H1 (cell line): Measurements from ENCODE around the gene CABP4. TPM values are rescaled to one million over a fixed set of nuclear protein-coding genes. Genes with fewer than 3 reads are reported as not detected.

ENCODE experiments used
- CTCF ChIA-PET: fragments of 300-600 bp; sonication (Branson Sonifier 250); formaldehyde crosslinking; loops from one replicate; lab custom pipeline; 2021; ENCODE audit not compliant: partially characterized antibody; lab: Charles Lee
- POLR2A ChIA-PET: fragments of 300-600 bp; sonication (Branson Sonifier 250); formaldehyde crosslinking; loops from one replicate; lab custom pipeline; 2021; ENCODE audit warnings: inconsistent platforms; ENCODE audit not compliant: partially characterized antibody; lab: Charles Lee
- DNase-seq, 2 experiments: peaks; one replicate each; pipeline versions ENCODE4 v3.0.0 to v3.0.0-alpha.2; 2010 to 2022; ENCODE audit warnings: low spot score in 2 of 2, low read depth in 1 of 2, mixed read lengths in 1 of 2
- FAIRE-seq: peaks from 2 replicates; lab custom pipeline; 2011; peaks lifted over from hg19 to GRCh38; lab: Jason Lieb, UNC
- H2AFZ ChIP-seq: 2 replicates; pipeline ENCODE4 v1.8.1; 2012; ENCODE audit warnings: low read length, inconsistent platforms
- H2AK5ac ChIP-seq: 2 replicates; pipeline ENCODE4 v1.6.1; 2013; ENCODE audit warnings: low read depth, low read length
- H2BK120ac ChIP-seq: replicated peaks from 2 replicates; pipeline ENCODE3; 2013; ENCODE audit warnings: low read depth, low read length, inconsistent platforms
- H2BK12ac ChIP-seq: 2 replicates; pipeline ENCODE4 v1.6.1; 2013; ENCODE audit warnings: low read depth, low read length
- H2BK15ac ChIP-seq: 2 replicates; pipeline ENCODE4 v1.6.1; 2013; ENCODE audit warnings: low read length
- H2BK20ac ChIP-seq: 2 replicates; pipeline ENCODE4 v1.6.1; 2013; ENCODE audit warnings: low read length
- H2BK5ac ChIP-seq: 2 replicates; pipeline ENCODE4 v1.6.1; 2013; ENCODE audit warnings: low read depth, low read length
- H3K14ac ChIP-seq: 2 replicates; pipeline ENCODE4 v1.6.1; 2013; ENCODE audit warnings: inconsistent platforms; ENCODE audit not compliant: insufficient read length
- H3K18ac ChIP-seq: 2 replicates; pipeline ENCODE4 v1.6.1; 2013; ENCODE audit warnings: low read length; ENCODE audit errors: extremely low read depth
- H3K23ac ChIP-seq: 2 replicates; pipeline ENCODE4 v1.6.1; 2013; ENCODE audit warnings: inconsistent platforms; ENCODE audit not compliant: insufficient read length
- H3K23me2 ChIP-seq: 2 replicates; pipeline ENCODE4 v1.6.1; 2013; ENCODE audit warnings: low read depth, low read length
- H3K27ac ChIP-seq: 2 replicates; pipeline ENCODE4 v1.6.1; 2011; ENCODE audit warnings: low read depth, low read length, inconsistent platforms
- H3K27me3 ChIP-seq, 4 experiments: replicated peaks in 1 of 4; 1 replicate in 1 of 4; 2 replicates in 3 of 4; pipeline versions ENCODE4 v1.6.1 to v1.8.1; 2011 to 2013; ENCODE audit warnings: low read length in 3 of 4, mild to moderate bottlenecking in 3 of 4, inconsistent platforms in 2 of 4, mixed read lengths in 2 of 4, moderate library complexity in 1 of 4; ENCODE audit not compliant: control insufficient read depth in 3 of 4, insufficient read depth in 3 of 4; ENCODE audit errors: extremely low read depth in 1 of 4
- H3K36me3 ChIP-seq, 4 experiments: 2 replicates each; pipeline versions ENCODE4 v1.6.1 to v1.8.1; 2011 to 2013; ENCODE audit warnings: mild to moderate bottlenecking in 4 of 4, low read length in 3 of 4, moderate library complexity in 2 of 4, control low read depth in 1 of 4, inconsistent platforms in 1 of 4; ENCODE audit not compliant: insufficient read depth in 4 of 4, control insufficient read depth in 2 of 4
- H3K4ac ChIP-seq: replicated peaks from 2 replicates; pipeline ENCODE3; 2013; ENCODE audit warnings: low read length, low read depth, mixed read lengths, inconsistent platforms; ENCODE audit not compliant: insufficient read length
- H3K4me1 ChIP-seq, 4 experiments: replicated peaks in 1 of 4; 1 replicate in 1 of 4; 2 replicates in 3 of 4; pipeline versions ENCODE4 v1.6.1 to v1.8.1; 2011 to 2013; ENCODE audit warnings: low read length in 3 of 4, inconsistent platforms in 2 of 4, mixed read lengths in 1 of 4; ENCODE audit not compliant: insufficient read depth in 4 of 4, control insufficient read depth in 3 of 4
- H3K4me2 ChIP-seq, 2 experiments: 2 replicates each; pipeline versions ENCODE4 v1.6.1 to v1.8.1; 2011 to 2013; ENCODE audit warnings: low read depth in 2 of 2, low read length in 2 of 2, control low read depth in 1 of 2, inconsistent platforms in 1 of 2, mild to moderate bottlenecking in 1 of 2; ENCODE audit not compliant: insufficient read depth in 1 of 2
- H3K4me3 ChIP-seq, 4 experiments: fragments of 200-600, 300-600 bp in 1 of 4; sonication (generic), shearing (Covaris generic), sonication (Bioruptor Twin) in 1 of 4; 2 replicates each; pipeline versions ENCODE4 v1.5.1 to v1.8.1; 2011 to 2016; ENCODE audit warnings: low read length in 4 of 4, low read depth in 3 of 4, control low read depth in 2 of 4, inconsistent platforms in 2 of 4, mild to moderate bottlenecking in 2 of 4, mixed read lengths in 1 of 4, moderate library complexity in 1 of 4; ENCODE audit not compliant: insufficient read depth in 2 of 4; ENCODE audit errors: extremely low read depth in 1 of 4
- H3K56ac ChIP-seq: replicated peaks from 2 replicates; pipeline ENCODE3; 2013; ENCODE audit warnings: low read depth, mild to moderate bottlenecking, mixed read lengths, low read length, inconsistent platforms; ENCODE audit not compliant: insufficient read length
- H3K79me1 ChIP-seq: 2 replicates; pipeline ENCODE4 v1.6.1; 2013; ENCODE audit warnings: low read depth, low read length, control low read depth
- H3K79me2 ChIP-seq, 2 experiments: 2 replicates each; pipeline versions ENCODE4 v1.6.1 to v1.8.1; 2012 to 2013; ENCODE audit warnings: low read length in 2 of 2, mild to moderate bottlenecking in 2 of 2, inconsistent platforms in 1 of 2; ENCODE audit not compliant: insufficient read depth in 2 of 2, control insufficient read depth in 1 of 2
- H3K9ac ChIP-seq, 4 experiments: replicated peaks in 1 of 4; 1 replicate in 1 of 4; 2 replicates in 3 of 4; pipeline versions ENCODE4 v1.6.1 to v1.8.1; 2011 to 2013; ENCODE audit warnings: low read depth in 3 of 4, low read length in 3 of 4, control low read depth in 2 of 4, mild to moderate bottlenecking in 2 of 4, moderate library complexity in 2 of 4, inconsistent platforms in 1 of 4; ENCODE audit errors: extremely low read depth in 1 of 4
- H3K9me3 ChIP-seq, 2 experiments: 2 replicates each; pipeline versions ENCODE4 v1.6.1 to v1.8.1; 2012 to 2013; ENCODE audit warnings: mild to moderate bottlenecking in 2 of 2, moderate library complexity in 2 of 2, control low read depth in 1 of 2, inconsistent platforms in 1 of 2, low read depth in 1 of 2, low read length in 1 of 2, mixed read lengths in 1 of 2; ENCODE audit not compliant: insufficient read depth in 2 of 2
- H4K20me1 ChIP-seq, 2 experiments: replicated peaks in 1 of 2; 2 replicates each; pipeline versions ENCODE3 to v1.8.1; 2011 to 2013; ENCODE audit warnings: inconsistent platforms in 2 of 2, low read length in 2 of 2, mild to moderate bottlenecking in 1 of 2; ENCODE audit not compliant: insufficient read depth in 2 of 2, control insufficient read depth in 1 of 2
- H4K5ac ChIP-seq: 2 replicates; pipeline ENCODE4 v1.6.1; 2013; ENCODE audit warnings: low read length, low read depth, mixed read lengths, inconsistent platforms; ENCODE audit not compliant: insufficient read length
- H4K8ac ChIP-seq: 2 replicates; pipeline ENCODE4 v1.8.0; 2013; ENCODE audit warnings: mild to moderate bottlenecking, moderate library complexity, low read length, inconsistent platforms; ENCODE audit not compliant: insufficient read depth; ENCODE audit errors: extremely low read depth
- H4K91ac ChIP-seq: replicated peaks from 2 replicates; pipeline ENCODE3; 2013; ENCODE audit warnings: low read length, mixed read lengths, inconsistent platforms; ENCODE audit not compliant: insufficient read length
- ASH2L ChIP-seq: fragments of 200-600, 300-600 bp; sonication (generic); IDR thresholded peaks from one replicate; pipeline ENCODE4 v1.7.1; 2017; ENCODE audit warnings: low read length
- BACH1 ChIP-seq: IDR thresholded peaks from 2 replicates; pipeline ENCODE4 v1.6.1; 2012; ENCODE audit warnings: low read length, improper control_type of control experiment
- CBX5 ChIP-seq: fragments of 300-800, 300-1000 bp; sonication (generic); IDR thresholded peaks from 2 replicates; pipeline ENCODE4 v1.7.1; 2016; ENCODE audit warnings: antibody characterized with exemption, low read length, low read depth
- HDAC6 ChIP-seq: IDR thresholded peaks from one replicate; pipeline ENCODE4 v1.7.1; 2012; ENCODE audit warnings: low read depth, mild to moderate bottlenecking, inconsistent platforms, low read length, moderate library complexity
- KDM5A ChIP-seq: fragments of 200-600 bp; IDR thresholded peaks from 2 replicates; pipeline ENCODE4 v1.7.1; 2012; ENCODE audit warnings: mild to moderate bottlenecking, low read length, inconsistent platforms, mixed read lengths
- MAFK ChIP-seq: IDR thresholded peaks from 2 replicates; pipeline ENCODE4 v1.6.1; 2012; ENCODE audit warnings: low read depth, mild to moderate bottlenecking, improper control_type of control experiment, low read length
- NRF1 ChIP-seq: IDR thresholded peaks from 2 replicates; pipeline ENCODE4 v1.6.1; 2011; ENCODE audit warnings: mild to moderate bottlenecking, low read depth, low read length, improper control_type of control experiment
- RFX5 ChIP-seq: IDR thresholded peaks from 2 replicates; pipeline ENCODE4 v1.6.1; 2011; ENCODE audit warnings: low read depth, low read length, improper control_type of control experiment, borderline replicate concordance
- SIX5 ChIP-seq: IDR thresholded peaks from 2 replicates; pipeline ENCODE4 v1.6.1; 2011; ENCODE audit warnings: mild to moderate bottlenecking, low read depth, low read length
- SRF ChIP-seq: IDR thresholded peaks from 2 replicates; pipeline ENCODE4 v1.6.1; 2011; ENCODE audit warnings: mild to moderate bottlenecking, low read depth, low read length, moderate library complexity
- TEAD4 ChIP-seq: IDR thresholded peaks from 2 replicates; pipeline ENCODE4 v1.6.1; 2012; ENCODE audit warnings: low read depth, low read length, inconsistent platforms, mixed read lengths
- YY1 ChIP-seq: IDR thresholded peaks from 2 replicates; pipeline ENCODE4 v1.6.1; 2011; ENCODE audit warnings: low read depth, mild to moderate bottlenecking, low read length
- WGBS, 2 experiments: shearing (Covaris generic) in 1 of 2; methylation state at CpG; one replicate each; pipeline versions ENCODE4 v1.1.6 to v1.1.7; 2013 to 2015; ENCODE audit warnings: low lambda C conversion rate in 2 of 2, mixed read lengths in 2 of 2, inconsistent platforms in 1 of 2, low coverage in 1 of 2, missing lambda C conversion rate in 1 of 2; ENCODE audit not compliant: insufficient replicate concordance in 2 of 2, insufficient coverage in 1 of 2, insufficient read length in 1 of 2; ENCODE audit errors: extremely low coverage in 1 of 2, missing lambda C conversion rate in 1 of 2; 5-methylcytosine and 5-hydroxymethylcytosine counted together
- polyA plus RNA-seq, 7 experiments: library from polyadenylated mRNA; depleted of rRNA in 3 of 7; stranded (reverse) in 5 of 7; unstranded in 2 of 7; fragments of >200 nt in 5 of 7; fragments of 200-250 nt in 2 of 7; gene quantifications; 1 replicate in 5 of 7; 2 replicates in 1 of 7; 4 replicates in 1 of 7; pipeline versions ENCODE4 v1.2.1 to v1.2.3, GENCODE V29; 2011 to 2013; ENCODE audit warnings: missing spikeins in 2 of 7, mixed read lengths in 2 of 7
- total RNA-seq: library from RNA; stranded (reverse); fragmentation: NEBNext Ultra II Directional; extraction: Animal tissue kit (Norgen Biotek cat#: 25700); gene quantifications from 2 replicates; pipeline ENCODE4 v1.2.1, GENCODE V29; 2021

The CABP4 gene
- total and polyA plus RNA-seq, 2 of the 8 experiments (the other 6 are each of a cell fraction or from before 2014, with no cell fraction given) = not detected

DNA sequence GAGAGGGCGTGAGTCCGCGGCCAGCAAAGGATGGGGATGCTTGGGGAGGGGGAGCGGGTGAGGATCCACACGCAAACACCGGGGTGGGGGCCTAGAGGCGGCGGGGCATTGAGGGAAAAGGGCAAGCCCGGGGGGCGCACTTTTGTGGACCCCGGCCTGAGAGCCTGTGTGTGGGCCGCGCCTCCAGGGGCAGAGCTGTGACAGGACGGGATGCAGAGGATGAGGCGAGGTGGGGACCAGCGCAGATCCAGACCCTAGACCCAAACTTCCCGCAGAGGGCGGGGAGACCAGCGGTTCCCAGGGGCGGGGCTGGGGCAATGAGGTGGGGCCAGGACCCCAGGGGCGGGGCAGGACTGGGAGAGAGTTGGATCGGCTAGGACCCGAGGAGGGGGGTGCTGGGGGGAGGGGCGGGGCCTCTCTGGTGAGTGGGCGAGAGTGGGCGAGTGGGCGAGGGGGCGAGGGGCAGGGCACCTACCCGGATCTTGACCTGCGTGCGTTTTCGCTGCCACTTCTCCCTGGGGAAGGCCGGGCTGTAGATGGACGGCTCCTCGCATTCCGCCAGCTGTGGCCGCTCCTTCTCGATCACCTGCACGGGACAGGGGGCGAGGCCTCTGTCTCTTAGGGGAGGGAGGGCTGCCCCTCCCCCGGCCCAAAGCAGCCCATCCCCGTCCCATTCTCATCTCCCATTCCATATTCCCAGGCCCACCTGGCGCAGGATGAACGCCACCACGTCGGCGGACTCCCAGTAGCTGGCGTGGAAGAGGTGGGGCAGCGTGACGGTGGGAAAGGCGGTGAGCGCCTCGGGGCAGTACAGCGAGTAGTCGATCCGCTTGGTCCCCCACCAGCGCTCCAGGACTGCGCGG is 39.4 kb downstream of the CABP4 start:
- DNase-seq = no peak
- Histone ChIP-seq H3K79me2 (no peaks in the 10 kb centered on the region), H3K4ac (no peak overlapping the region), H2AFZ (no peak overlapping the region), H3K23me2 (peaks cover 2% of the 10 kb centered on the region; the same call in 1 of the 2 replicates), H3K27ac (no peak overlapping the region), H3K9me3 (no peaks in the 10 kb centered on the region), H3K36me3 (peaks cover 2 to 25% (median 13%) of the 10 kb centered on the region in 4 experiments; a peak in 6 of 8 replicates), H2BK120ac (no peak overlapping the region), H3K4me1 (peaks cover 0 to 10% (median 0%) of the 10 kb centered on the region in 4 experiments; a peak in 2 of 7 replicates), H4K8ac (no peak overlapping the region), H3K56ac (no peak overlapping the region), H3K14ac (no peak overlapping the region), H4K20me1 (peaks cover 0 to 14% of the 10 kb centered on the region in 2 experiments), H4K5ac (no peak overlapping the region), H3K23ac (no peak overlapping the region), H2AK5ac (no peak overlapping the region), H2BK12ac (no peak overlapping the region), H3K27me3 (no peaks in the 10 kb centered on the region; a peak in 1 of 7 replicates), H4K91ac (no peak overlapping the region), H2BK15ac (no peak overlapping the region), H3K79me1 (no peaks in the 10 kb centered on the region), H3K18ac (no peak overlapping the region), H2BK20ac (no peak overlapping the region), H3K4me3 (no peak overlapping the region), H3K9ac (no peak overlapping the region), H2BK5ac (no peak overlapping the region), H3K4me2 (no peak overlapping the region)
- ChIA-PET POLR2A (interaction anchor here (1.1 to 1.9 kb wide), 3 partner anchors 12 to 36 kb away, joined by 3 to 5 read pairs (median 4); partner anchors contain the start of genes AIP and TMEM134), CTCF (interaction anchor here (0.9 kb wide), 1 partner anchor 10 kb away, joined by 3 read pairs; no protein-coding TSS in a partner anchor)
- WGBS, 2 experiments = 96% methylated on average over 23 of the region's 59 CpGs; no CpG with 5 or more reads in 1 of the 2 experiments
- no peak for FAIRE-seq
- no peak for TF ChIP-seq CBX5
- no peak for TF ChIP-seq SIX5
- TF ChIP-seq NRF1 = no peak
- TF ChIP-seq TEAD4 = no peak
- no peak for TF ChIP-seq BACH1
- no peak for TF ChIP-seq SRF
- TF ChIP-seq MAFK = no peak
- TF ChIP-seq KDM5A = no peak
- TF ChIP-seq ASH2L = no peak
- TF ChIP-seq HDAC6 = no peak
- no peak for TF ChIP-seq YY1
- TF ChIP-seq RFX5 = no peak
